Astrocyte of the cerebellum (primary cell): ENCODE data around the gene PDLIM1.

Experiments used
- DNase-seq: peaks from one replicate; pipeline ENCODE4 v3.0.0-alpha.2; 2011; ENCODE audit warnings: low read depth
- H3K4me3 ChIP-seq: 2 replicates; pipeline ENCODE4 v1.5.1; 2011; ENCODE audit warnings: mild to moderate bottlenecking, low read depth, low read length, moderate library complexity
- CTCF ChIP-seq: IDR thresholded peaks from 2 replicates; pipeline ENCODE4 v1.5.1; 2012; ENCODE audit warnings: low read length, low read depth, moderate library complexity, mild to moderate bottlenecking; ENCODE audit errors: missing control alignments
- in situ Hi-C: cut with HindIII; loops from 2 replicates; pipeline ENCODE4 v1.10.0; 2017; ENCODE audit warnings: low sequenced_read_pairs

PDLIM1 gene

GRCh38 chr10:95308389-95309302, 17.8 kb upstream of the PDLIM1 start:
- no peak for TF ChIP-seq CTCF
- in situ Hi-C loops, result loop anchor here (5.0 kb wide), 1 partner anchor 44 kb away; no protein-coding TSS in a partner anchor
- no peak overlapping the region for H3K4me3 ChIP-seq
- peak; percentile 99 for DNase-seq

GRCh38 chr10:95306851-95307250, 16.0 kb upstream of the PDLIM1 start:
- DNase-seq, result no peak
- in situ Hi-C loops, result loop anchor here (5.0 kb wide), 1 partner anchor 45 kb away; no protein-coding TSS in a partner anchor
- TF ChIP-seq CTCF, result no peak
- H3K4me3 ChIP-seq, result no peak overlapping the region

GRCh38 chr10:95306318-95306650, 15.5 kb upstream of the PDLIM1 start:
- DNase-seq, result no peak
- TF ChIP-seq CTCF, result no peak
- in situ Hi-C loops, result loop anchor here (5.0 kb wide), 1 partner anchor 46 kb away; no protein-coding TSS in a partner anchor
- no peak overlapping the region for H3K4me3 ChIP-seq

GRCh38 chr10:95305606-95306317, 15.0 kb upstream of the PDLIM1 start:
- no peak for DNase-seq
- H3K4me3 ChIP-seq, result no peak overlapping the region
- in situ Hi-C loops, result loop anchor here (5.0 kb wide), 1 partner anchor 47 kb away; no protein-coding TSS in a partner anchor
- no peak for TF ChIP-seq CTCF

- no peak for DNase-seq
- in situ Hi-C loops, result loop anchor here (5.0 kb wide), 1 partner anchor 47 kb away; no protein-coding TSS in a partner anchor
- no peak for TF ChIP-seq CTCF
- H3K4me3 ChIP-seq, result no peak overlapping the region
Measured at GRCh38 chr10:95304976-95305375, 14.2 kb upstream of the PDLIM1 start.

- no peak for TF ChIP-seq CTCF
- no peak for DNase-seq
- in situ Hi-C loops, result no loop called here
- H3K4me3 ChIP-seq, result no peak overlapping the region
Measured at GRCh38 chr10:95304463-95304862, 13.7 kb upstream of the PDLIM1 start.
